K562 (cell line): ENCODE results near the gene MBOAT1. TPM values are rescaled to one million over a fixed set of nuclear protein-coding genes. Genes with fewer than 3 reads are reported as not detected.

Experiments
- ATAC-seq: fragments of 200-7000 bp; cut with Tn5 transposase; 3 replicates; pipeline ENCODE4 v1.9.1; 2020; ENCODE audit warnings: moderate library complexity
- BruUV-seq: library from RNA; stranded (reverse); fragments of 400-500 nt; replicated peaks from 2 replicates; lab custom pipeline; 2021; lab: Mats Ljungman, UMichigan
- CTCF ChIA-PET: fragments of 300-600 bp; formaldehyde crosslinking; extraction: SDS; loops from one replicate; lab custom pipeline; 2021; ENCODE audit warnings: low intra/inter-chr PET ratio; lab: Yijun Ruan, JAX
- POLR2A ChIA-PET: fragments of 300-600, 350-650 bp; sonication (Branson Sonifier 250); formaldehyde crosslinking; extraction: SDS; loops from one replicate; lab custom pipeline; 2021; ENCODE audit warnings: antibody characterized with exemption, inconsistent platforms; lab: Yijun Ruan, JAX
- DNase-seq, 4 experiments: peaks; one replicate each; pipeline versions ENCODE4 v3.0.0 to v3.0.0-alpha.2; 2011 to 2018; ENCODE audit warnings: low spot score in 3 of 4, mixed read lengths in 3 of 4; ENCODE audit errors: extremely low read depth in 1 of 4
- FAIRE-seq: peaks from 2 replicates; lab custom pipeline; 2011; peaks lifted over from hg19 to GRCh38; lab: Jason Lieb, UNC
- H2AFZ ChIP-seq: 2 replicates; pipeline ENCODE4 v1.6.0; 2011; ENCODE audit warnings: low read depth, low read length, control low read depth, inconsistent platforms
- H3K27ac ChIP-seq: fragments of 200-600 bp; 3 replicates; pipeline ENCODE4 v1.8.0; 2011; ENCODE audit warnings: low read depth, mild to moderate bottlenecking, control low read depth, inconsistent platforms, low read length, moderate library complexity, mixed read lengths; ENCODE audit errors: extremely low read depth
- H3K27me3 ChIP-seq, 2 experiments: fragments of 300-600 bp in 1 of 2; 2 replicates in 1 of 2; 3 replicates in 1 of 2; pipeline versions ENCODE4 v1.6.0 to v1.8.0; 2011; ENCODE audit warnings: inconsistent platforms in 2 of 2, low read length in 2 of 2, mild to moderate bottlenecking in 1 of 2, mixed read lengths in 1 of 2, moderate library complexity in 1 of 2; ENCODE audit not compliant: control insufficient read depth in 2 of 2, insufficient read depth in 2 of 2
- H3K36me3 ChIP-seq: fragments of 300-600 bp; 3 replicates; pipeline ENCODE4 v1.8.0; 2011; ENCODE audit warnings: mild to moderate bottlenecking, low read length, inconsistent platforms; ENCODE audit not compliant: control insufficient read depth, insufficient read depth
- H3K4me1 ChIP-seq, 2 experiments: fragments of 200-600 bp in 1 of 2; replicated peaks in 1 of 2; 2 replicates in 1 of 2; 3 replicates in 1 of 2; pipeline versions ENCODE4 v1.5.1 to v1.8.0; 2011; ENCODE audit warnings: inconsistent platforms in 2 of 2, low read length in 2 of 2, mild to moderate bottlenecking in 1 of 2, mixed read lengths in 1 of 2, moderate library complexity in 1 of 2; ENCODE audit not compliant: control insufficient read depth in 2 of 2, insufficient read depth in 2 of 2
- H3K4me2 ChIP-seq: 2 replicates; pipeline ENCODE4 v1.6.1; 2011; ENCODE audit warnings: low read length, control low read depth, inconsistent platforms, mixed read lengths; ENCODE audit not compliant: insufficient read depth
- H3K4me3 ChIP-seq: fragments of 200-600 bp; sonication (generic), shearing (Covaris generic); 2 replicates; pipeline ENCODE4 v1.5.1; 2016; ENCODE audit warnings: control low read depth, inconsistent platforms
- H3K79me2 ChIP-seq: fragments of 200-600 bp; 3 replicates; pipeline ENCODE4 v1.8.0; 2011; ENCODE audit warnings: low read length, inconsistent platforms; ENCODE audit not compliant: control insufficient read depth, insufficient read depth
- H3K9ac ChIP-seq, 2 experiments: 2 replicates each; pipeline versions ENCODE4 v1.6.0 to v1.6.1; 2011; ENCODE audit warnings: low read depth in 2 of 2, low read length in 2 of 2, control low read depth in 1 of 2, inconsistent platforms in 1 of 2, mild to moderate bottlenecking in 1 of 2, mixed read lengths in 1 of 2; ENCODE audit not compliant: insufficient read depth in 1 of 2
- H3K9me1 ChIP-seq: one replicate; pipeline ENCODE4 v1.6.0; 2011; ENCODE audit warnings: inconsistent platforms, mild to moderate bottlenecking, low read length, moderate library complexity; ENCODE audit not compliant: control insufficient read depth, insufficient read depth
- H3K9me3 ChIP-seq: replicated peaks from 2 replicates; pipeline ENCODE4 v1.5.1; 2011; ENCODE audit warnings: low read depth, low read length, inconsistent platforms; ENCODE audit not compliant: control insufficient read depth, insufficient read depth
- H4K20me1 ChIP-seq: replicated peaks from 2 replicates; pipeline ENCODE4 v1.6.1; 2011; ENCODE audit warnings: low read length, inconsistent platforms, mixed read lengths; ENCODE audit not compliant: control insufficient read depth, insufficient read depth
- NFE2 ChIP-seq: IDR thresholded peaks from 2 replicates; pipeline ENCODE4 v1.6.1; 2014; ENCODE audit warnings: antibody characterized with exemption, low read depth
- WGBS: fragments of 100-300 bp; shearing (Covaris generic); methylation state at CpG from one replicate; pipeline ENCODE4 v1.1.6; 2016; ENCODE audit warnings: low coverage, mixed read lengths; ENCODE audit not compliant: insufficient coverage; ENCODE audit errors: missing lambda C conversion rate; 5-methylcytosine and 5-hydroxymethylcytosine counted together
- in situ Hi-C: fragments of 300-500 bp; cut with MboI; formaldehyde crosslinking; loops from 4 replicates; pipeline ENCODE4 v1.15.0; 2018; ENCODE audit warnings: inconsistent platforms, mixed read lengths
- intact Hi-C: fragments of 100-400 bp; cut with micrococcal nuclease; formaldehyde crosslinking; loops from 2 replicates; pipeline ENCODE4 v1.14.2; 2022
- polyA plus RNA-seq, 8 experiments: library from polyadenylated mRNA; depleted of rRNA in 4 of 8; stranded (reverse) in 5 of 8; unstranded in 3 of 8; fragments of >200 nt; fragmentation: Nextera tagmentation in 2 of 8; fragmentation: Illumina TruSeq in 1 of 8; extraction: Ambion mirVana in 2 of 8; extraction: Trizol in 1 of 8; gene quantifications; 2 replicates each; pipeline versions ENCODE4 v1.2.1 to v1.2.3, GENCODE V29; 2011 to 2014; ENCODE audit warnings: inconsistent platforms in 1 of 8, missing spikeins in 1 of 8
- total RNA-seq, 7 experiments: library from RNA; depleted of rRNA in 6 of 7; stranded (reverse); fragments of >200 nt in 6 of 7; fragmentation: Illumina TruSeq in 2 of 7; extraction: Trizol in 2 of 7; gene quantifications; 2 replicates each; pipeline versions ENCODE4 v1.2.1 to v1.2.3, GENCODE V29; 2011 to 2021; ENCODE audit warnings: low replicate concordance in 1 of 7
- TF ChIP-seq, protein P1 (sequence below), 2 experiments: IDR thresholded peaks in 1 of 2; conservative IDR thresholded peaks in 1 of 2; 2 replicates each; pipeline ENCODE4 v1.6.1; 2016; ENCODE audit warnings: low read depth in 2 of 2, mild to moderate bottlenecking in 1 of 2, missing compliant biosample characterization in 1 of 2, missing genetic modification characterization in 1 of 2, moderate library complexity in 1 of 2

The MBOAT1 gene
- total and polyA plus RNA-seq, 9 of the 15 experiments (the other 6 are each of a cell fraction or from before 2014, with no cell fraction given) = 0.13 to 16.5 (median 10.3) TPM

GRCh38 chr6:20119485-20119884, 92.8 kb downstream of the MBOAT1 start:
- H3K27ac ChIP-seq = no peak overlapping the region
- CTCF ChIA-PET = no interaction called here
- POLR2A ChIA-PET = interaction anchor here (1.0 to 1.3 kb wide), 2 partner anchors 9 to 47 kb away, joined by 3 read pairs; no protein-coding TSS in a partner anchor
- no peak overlapping the region for H2AFZ ChIP-seq
- no peak overlapping the region for H3K9ac ChIP-seq
- no peaks in the 10 kb centered on the region for H3K9me1 ChIP-seq
- no TSS peak for BruUV-seq
- H3K4me2 ChIP-seq = no peak overlapping the region
- TF ChIP-seq, protein P1, sequence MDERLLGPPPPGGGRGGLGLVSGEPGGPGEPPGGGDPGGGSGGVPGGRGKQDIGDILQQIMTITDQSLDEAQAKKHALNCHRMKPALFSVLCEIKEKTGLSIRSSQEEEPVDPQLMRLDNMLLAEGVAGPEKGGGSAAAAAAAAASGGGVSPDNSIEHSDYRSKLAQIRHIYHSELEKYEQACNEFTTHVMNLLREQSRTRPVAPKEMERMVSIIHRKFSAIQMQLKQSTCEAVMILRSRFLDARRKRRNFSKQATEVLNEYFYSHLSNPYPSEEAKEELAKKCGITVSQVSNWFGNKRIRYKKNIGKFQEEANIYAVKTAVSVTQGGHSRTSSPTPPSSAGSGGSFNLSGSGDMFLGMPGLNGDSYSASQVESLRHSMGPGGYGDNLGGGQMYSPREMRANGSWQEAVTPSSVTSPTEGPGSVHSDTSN (CRISPR knock-in tag; IDR thresholded peaks at IDR 0.05; ENCODE audit: low read depth) = no peak
- TF ChIP-seq, protein P1 (tag; conservative IDR thresholded peaks at IDR 0.05; ENCODE audit: low read depth) = peak; percentile 16; the same call in 1 of the 2 replicates
- TF ChIP-seq NFE2 = no peak
- peaks cover 0 to 4% of the 10 kb centered on the region in 2 experiments; a peak in 1 of 5 replicates for H3K4me1 ChIP-seq
- DNase-seq (no peak), FAIRE-seq (no peak), ATAC-seq (no peak)
- H3K9me3 ChIP-seq = no peaks in the 10 kb centered on the region
- no peaks in the 10 kb centered on the region for H4K20me1 ChIP-seq
- H3K27me3 ChIP-seq = no peaks in the 10 kb centered on the region
- H3K36me3 ChIP-seq = peaks cover 8% of the 10 kb centered on the region; the same call in 2 of the 3 replicates
- no peak overlapping the region for H3K4me3 ChIP-seq
- WGBS = 33% methylated on average over 6 of the region's 6 CpGs
- H3K79me2 ChIP-seq = no peaks in the 10 kb centered on the region
- in situ Hi-C loops (no loop called here), intact Hi-C loops (no loop called here)
